Activated naive CD8-positive, alpha-beta T cell treated with anti-CD3 and anti-CD28 coated beads, Interleukin-2, amount 50 U/mL, for 24 hours (primary cell): ENCODE data around the gene CYP4F11.
"Not testable (repeated sequence)": the region's sequence is repeated elsewhere in the genome, so short reads cannot be mapped to it uniquely, and the experiment has no call there.

Source experiments
- ATAC-seq: fragments of 150-1000 bp; cut with Tn5 transposase; one replicate; pipeline ENCODE4 v1.10.0; 2021
- DNase-seq: peaks from one replicate; pipeline ENCODE4 v3.0.0; 2021
- H3K27ac Mint-ChIP-seq: one replicate; pipeline ENCODE4 v1.8.0; 2021; ENCODE audit warnings: mild to moderate bottlenecking, mixed read lengths
- H3K27me3 Mint-ChIP-seq: one replicate; pipeline ENCODE4 v1.8.0; 2021; ENCODE audit warnings: mixed read lengths
- H3K36me3 Mint-ChIP-seq: one replicate; pipeline ENCODE4 v1.8.0; 2021; ENCODE audit warnings: low read depth, mixed read lengths
- H3K4me1 Mint-ChIP-seq: one replicate; pipeline ENCODE4 v1.8.0; 2021; ENCODE audit warnings: mixed read lengths
- H3K4me3 Mint-ChIP-seq: one replicate; pipeline ENCODE4 v1.8.0; 2021; ENCODE audit warnings: mild to moderate bottlenecking, moderate library complexity, mixed read lengths
- H3K9me3 Mint-ChIP-seq: one replicate; pipeline ENCODE4 v1.8.0; 2021; ENCODE audit warnings: mixed read lengths

CYP4F11 gene

GRCh38 chr19:15936950-15937349 lies 2.6 kb upstream of the CYP4F11 start:
- no peaks in the 10 kb centered on the region for H3K9me3 Mint-ChIP-seq
- no peaks in the 10 kb centered on the region for H3K36me3 Mint-ChIP-seq
- ATAC-seq (no peak), DNase-seq (no peak)
- no peak overlapping the region for H3K27ac Mint-ChIP-seq
- peaks cover 4% of the 10 kb centered on the region for H3K27me3 Mint-ChIP-seq
- no peaks in the 10 kb centered on the region for H3K4me1 Mint-ChIP-seq
- H3K4me3 Mint-ChIP-seq = no peak overlapping the region

GRCh38 chr19:15936173-15936572 lies 1.8 kb upstream of the CYP4F11 start:
- no peak for ATAC-seq
- no peak for DNase-seq
- Mint-ChIP-seq H3K4me3 (no peak overlapping the region), H3K27me3 (peaks cover 4% of the 10 kb centered on the region), H3K4me1 (no peaks in the 10 kb centered on the region), H3K27ac (no peak overlapping the region), H3K9me3 (no peaks in the 10 kb centered on the region), H3K36me3 (peaks cover under 1% of the 10 kb centered on the region)

GRCh38 chr19:15935167-15935702 lies 906 bp upstream of the CYP4F11 start:
- H3K4me1 Mint-ChIP-seq = no peaks in the 10 kb centered on the region
- peak overlapping the region; percentile 64 for H3K27ac Mint-ChIP-seq
- no peak for DNase-seq
- no peaks in the 10 kb centered on the region for H3K9me3 Mint-ChIP-seq
- H3K4me3 Mint-ChIP-seq = no peak overlapping the region
- ATAC-seq = no peak
- peaks cover 3% of the 10 kb centered on the region for H3K36me3 Mint-ChIP-seq
- no peaks in the 10 kb centered on the region for H3K27me3 Mint-ChIP-seq

- H3K27ac Mint-ChIP-seq, H3K36me3 Mint-ChIP-seq, H3K9me3 Mint-ChIP-seq, ATAC-seq, H3K27me3 Mint-ChIP-seq, H3K4me1 Mint-ChIP-seq, H3K4me3 Mint-ChIP-seq, DNase-seq: not testable (repeated sequence)
These were observed 483 bp downstream of the CYP4F11 start for GRCh38 chr19:15933761-15934331.

GRCh38 chr19:15928321-15928720 lies 6.0 kb downstream of the CYP4F11 start:
- H3K27ac Mint-ChIP-seq = no peak overlapping the region
- no peak overlapping the region for H3K4me3 Mint-ChIP-seq
- no peaks in the 10 kb centered on the region for H3K9me3 Mint-ChIP-seq
- peaks cover 3% of the 10 kb centered on the region for H3K36me3 Mint-ChIP-seq
- ATAC-seq = no peak
- peaks cover 13% of the 10 kb centered on the region for H3K27me3 Mint-ChIP-seq
- DNase-seq = no peak
- H3K4me1 Mint-ChIP-seq = no peaks in the 10 kb centered on the region

- no peaks in the 10 kb centered on the region for H3K9me3 Mint-ChIP-seq
- no peaks in the 10 kb centered on the region for H3K4me1 Mint-ChIP-seq
- H3K27me3 Mint-ChIP-seq = peaks cover 16% of the 10 kb centered on the region
- H3K36me3 Mint-ChIP-seq = peaks cover 3% of the 10 kb centered on the region
- H3K4me3 Mint-ChIP-seq = no peak overlapping the region
- ATAC-seq = no peak
- no peak for DNase-seq
- no peak overlapping the region for H3K27ac Mint-ChIP-seq
These were observed 7.8 kb downstream of the CYP4F11 start for GRCh38 chr19:15926484-15926883.

- H3K9me3 Mint-ChIP-seq = no peaks in the 10 kb centered on the region
- peaks cover 18% of the 10 kb centered on the region for H3K27me3 Mint-ChIP-seq
- no peak overlapping the region for H3K4me3 Mint-ChIP-seq
- no peak for DNase-seq
- ATAC-seq = no peak
- no peaks in the 10 kb centered on the region for H3K4me1 Mint-ChIP-seq
- H3K36me3 Mint-ChIP-seq = no peaks in the 10 kb centered on the region
- H3K27ac Mint-ChIP-seq = no peak overlapping the region
These were observed 10.6 kb downstream of the CYP4F11 start for GRCh38 chr19:15923702-15924101.

GRCh38 chr19:15922021-15922420 lies 12.3 kb downstream of the CYP4F11 start:
- H3K27ac Mint-ChIP-seq = no peak overlapping the region
- ATAC-seq = no peak
- no peaks in the 10 kb centered on the region for H3K9me3 Mint-ChIP-seq

GRCh38 chr19:15919243-15919642 lies 15.1 kb downstream of the CYP4F11 start:
- Mint-ChIP-seq H3K36me3 (peaks cover 4% of the 10 kb centered on the region), H3K4me1 (no peaks in the 10 kb centered on the region), H3K27me3 (peaks cover 34% of the 10 kb centered on the region), H3K27ac (no peak overlapping the region), H3K4me3 (no peak overlapping the region), H3K9me3 (peaks cover 8% of the 10 kb centered on the region)
- ATAC-seq (no peak), DNase-seq (no peak)

More at GRCh38 chr19:15922021-15922420, 12.3 kb downstream of the CYP4F11 start:
- H3K36me3 Mint-ChIP-seq = no peaks in the 10 kb centered on the region
- H3K4me1 Mint-ChIP-seq = no peaks in the 10 kb centered on the region
- no peak for DNase-seq
- H3K27me3 Mint-ChIP-seq = peaks cover 25% of the 10 kb centered on the region
- H3K4me3 Mint-ChIP-seq = no peak overlapping the region

- Mint-ChIP-seq H3K36me3 (peaks cover 4% of the 10 kb centered on the region), H3K9me3 (peaks cover 8% of the 10 kb centered on the region), H3K27me3 (peaks cover 45% of the 10 kb centered on the region), H3K4me1 (peaks cover 2% of the 10 kb centered on the region), H3K27ac (no peak overlapping the region), H3K4me3 (no peak overlapping the region)
- DNase-seq (no peak), ATAC-seq (no peak)
These were observed 19.2 kb downstream of the CYP4F11 start for GRCh38 chr19:15915109-15915508.

GRCh38 chr19:15913830-15914229 lies 20.5 kb downstream of the CYP4F11 start:
- H3K36me3 Mint-ChIP-seq = peaks cover 4% of the 10 kb centered on the region

GRCh38 chr19:15913384-15913783 lies 20.9 kb downstream of the CYP4F11 start:
- no peak for ATAC-seq
- Mint-ChIP-seq H3K4me3 (no peak overlapping the region), H3K4me1 (peaks cover 2% of the 10 kb centered on the region)

More at GRCh38 chr19:15913830-15914229, 20.5 kb downstream of the CYP4F11 start:
- Mint-ChIP-seq H3K27ac (no peak overlapping the region), H3K9me3 (peaks cover 8% of the 10 kb centered on the region), H3K4me1 (peaks cover 2% of the 10 kb centered on the region), H3K27me3 (peaks cover 54% of the 10 kb centered on the region), H3K4me3 (no peak overlapping the region)
- ATAC-seq = no peak
- no peak for DNase-seq

GRCh38 chr19:15911599-15912235 lies 22.6 kb downstream of the CYP4F11 start:
- Mint-ChIP-seq H3K4me1 (peaks cover 2% of the 10 kb centered on the region), H3K36me3 (peaks cover 4% of the 10 kb centered on the region), H3K27me3 (peaks cover 54% of the 10 kb centered on the region), H3K9me3 (peaks cover 14% of the 10 kb centered on the region), H3K27ac (no peak overlapping the region), H3K4me3 (no peak overlapping the region)
- ATAC-seq (no peak), DNase-seq (no peak)

More at GRCh38 chr19:15913384-15913783, 20.9 kb downstream of the CYP4F11 start:
- Mint-ChIP-seq H3K27ac (no peak overlapping the region), H3K36me3 (peaks cover 4% of the 10 kb centered on the region), H3K27me3 (peaks cover 55% of the 10 kb centered on the region), H3K9me3 (peaks cover 8% of the 10 kb centered on the region)
- DNase-seq = no peak

- Mint-ChIP-seq H3K27ac (no peak overlapping the region), H3K36me3 (no peaks in the 10 kb centered on the region), H3K4me1 (peaks cover 9% of the 10 kb centered on the region), H3K27me3 (peaks cover 36% of the 10 kb centered on the region), H3K4me3 (no peak overlapping the region), H3K9me3 (peaks cover 14% of the 10 kb centered on the region)
- DNase-seq (no peak), ATAC-seq (no peak)
These were observed 29.3 kb downstream of the CYP4F11 start for GRCh38 chr19:15905026-15905425.

- H3K4me3 Mint-ChIP-seq, H3K27ac Mint-ChIP-seq, H3K4me1 Mint-ChIP-seq, ATAC-seq, H3K36me3 Mint-ChIP-seq, DNase-seq: not testable (repeated sequence)
- Mint-ChIP-seq H3K27me3 (peaks cover 36% of the 10 kb centered on the region), H3K9me3 (peaks cover 14% of the 10 kb centered on the region)
These were observed 31.4 kb downstream of the CYP4F11 start for GRCh38 chr19:15902898-15903297.
